Spinal cord (tissue), 10 donors: Measurements from ENCODE around the gene HSPA9. TPM values are rescaled to one million over a fixed set of nuclear protein-coding genes. Genes with fewer than 3 reads are reported as not detected.

ENCODE experiments used
- DNase-seq, 6 donors: peaks; one replicate each; pipeline versions ENCODE4 v3.0.0 to v3.0.0-alpha.2; 2013 to 2015; ENCODE audit warnings: low spot score in 6 of 6, low read depth in 4 of 6
- H3K27ac ChIP-seq: one replicate; pipeline ENCODE4 v1.5.1; 2013; ENCODE audit warnings: low read depth, low read length, control low read depth
- H3K27me3 ChIP-seq: one replicate; pipeline ENCODE4 v1.6.1; 2013; ENCODE audit warnings: low read length; ENCODE audit not compliant: control insufficient read depth, insufficient read depth
- H3K36me3 ChIP-seq: one replicate; pipeline ENCODE4 v1.6.1; 2013; ENCODE audit warnings: low read length; ENCODE audit not compliant: control insufficient read depth, insufficient read depth
- H3K4me1 ChIP-seq: one replicate; pipeline ENCODE4 v1.6.1; 2013; ENCODE audit warnings: low read length; ENCODE audit not compliant: control insufficient read depth, insufficient read depth
- H3K4me3 ChIP-seq: one replicate; pipeline ENCODE4 v1.5.1; 2013; ENCODE audit warnings: low read depth, low read length, control low read depth
- H3K9me3 ChIP-seq: one replicate; pipeline ENCODE4 v1.6.1; 2013; ENCODE audit warnings: low read length; ENCODE audit not compliant: control insufficient read depth, insufficient read depth
- WGBS: methylation state at CpG from one replicate; pipeline ENCODE4 v1.1.5; 2013; ENCODE audit warnings: missing lambda C conversion rate; ENCODE audit not compliant: insufficient coverage; 5-methylcytosine and 5-hydroxymethylcytosine counted together
- polyA plus RNA-seq, 2 donors: library from polyadenylated mRNA; unstranded; fragments of 120-200 nt; gene quantifications; one replicate each; pipeline ENCODE4 v1.2.1, GENCODE V29; 2013; ENCODE audit not compliant: insufficient read length in 2 of 2
- total RNA-seq, 2 donors: library from RNA; depleted of rRNA in 1 of 2; stranded (reverse); fragments of 120-200 nt in 1 of 2; fragments of >200 nt in 1 of 2; gene quantifications; one replicate each; pipeline versions ENCODE4 v1.2.3 to v1.2.4, GENCODE V29; 2013 to 2014
- donor health status: healthy.

Gene HSPA9
- total and polyA plus RNA-seq, 4 donors, result 218 to 236 (median 234) TPM

GRCh38 chr5:138610415-138610917 is 35.3 kb upstream of the HSPA9 start:
- 9% methylated on average over 8 of the region's 10 CpGs for WGBS
- peak overlapping the region; percentile 85 for H3K27ac ChIP-seq
- H3K36me3 ChIP-seq, result no peaks in the 10 kb centered on the region
- no peak for DNase-seq
- no peaks in the 10 kb centered on the region for H3K9me3 ChIP-seq
- H3K4me3 ChIP-seq, result peak overlapping the region; percentile 55
- H3K27me3 ChIP-seq, result no peaks in the 10 kb centered on the region
- peaks cover 30% of the 10 kb centered on the region for H3K4me1 ChIP-seq

DNA sequence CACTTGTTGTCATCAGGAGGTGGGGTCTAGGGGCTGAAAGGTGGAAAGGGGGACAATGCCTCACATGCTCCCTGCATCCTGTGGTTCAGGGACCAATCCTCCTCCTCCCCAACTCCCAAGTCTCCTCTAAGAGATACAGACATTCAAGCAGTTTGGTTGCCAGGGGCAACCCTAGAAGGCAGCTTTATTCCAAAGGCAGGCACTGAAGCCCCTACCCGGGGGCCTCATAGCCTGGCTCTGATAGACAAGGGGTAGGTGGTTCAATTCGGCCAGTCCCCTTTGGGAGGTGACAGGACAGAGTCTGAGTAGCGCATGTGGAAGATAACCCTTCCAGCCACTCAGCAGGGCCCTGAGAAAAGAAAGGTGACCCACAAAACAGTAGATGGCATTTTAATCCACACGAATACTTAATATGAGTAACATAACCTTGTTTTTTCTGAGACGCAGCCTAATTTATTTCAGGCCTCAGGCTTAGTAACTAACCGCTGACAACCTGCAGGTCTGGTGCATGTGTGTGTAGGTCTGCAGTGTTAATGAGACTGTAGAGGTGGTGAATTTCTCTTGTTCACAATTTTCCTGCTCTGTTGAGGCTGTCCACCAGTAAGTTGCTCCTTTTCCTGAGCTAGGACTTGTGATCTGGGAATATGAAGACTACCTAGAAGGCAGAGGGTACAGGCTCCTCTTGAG is 31.3 kb upstream of the HSPA9 start:
- Histone ChIP-seq H3K4me1 (peaks cover 49% of the 10 kb centered on the region), H3K4me3 (no peak overlapping the region), H3K36me3 (no peaks in the 10 kb centered on the region), H3K9me3 (no peaks in the 10 kb centered on the region), H3K27me3 (no peaks in the 10 kb centered on the region), H3K27ac (no peak overlapping the region)
- 0% methylated on average over 1 of the region's 6 CpGs for WGBS
- peak in 2 of 6 donors; percentile 73 to 90 for DNase-seq

DNA sequence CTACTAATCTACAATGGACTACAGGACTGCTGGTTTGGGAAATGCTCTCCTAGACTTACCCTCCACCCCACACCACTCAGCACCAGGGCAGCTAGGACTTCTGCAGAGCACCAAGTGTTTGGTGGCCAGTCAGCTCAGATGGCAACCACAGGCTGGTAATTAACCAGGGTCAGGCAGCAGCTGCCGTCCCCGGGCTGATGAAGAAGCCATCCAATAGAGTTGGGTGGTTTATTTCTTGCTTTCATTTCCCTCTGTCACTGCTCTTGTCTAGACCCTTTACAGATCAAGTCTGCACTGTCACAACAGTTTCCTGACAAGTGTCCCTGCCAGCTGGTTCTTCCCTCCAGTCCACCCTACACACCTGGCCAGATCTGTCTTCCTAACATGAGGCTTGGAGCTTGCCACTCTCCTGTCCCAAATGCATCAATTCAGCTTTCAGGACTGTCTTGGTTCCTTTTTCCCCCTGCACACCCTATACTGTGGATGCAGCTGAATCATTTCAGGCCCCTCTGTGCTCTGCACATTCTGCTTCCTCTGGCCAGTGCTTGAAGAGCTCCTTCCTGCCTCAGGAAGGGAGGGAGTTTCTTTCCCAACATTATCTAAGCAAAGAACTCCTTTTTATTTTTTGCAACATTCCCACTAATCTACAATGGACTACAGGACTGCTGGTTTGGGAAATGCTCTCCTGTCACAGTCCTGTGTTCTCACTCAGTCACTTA is 30.2 kb upstream of the HSPA9 start:
- Histone ChIP-seq H3K4me1 (peaks cover 38% of the 10 kb centered on the region), H3K27ac (no peak overlapping the region), H3K36me3 (no peaks in the 10 kb centered on the region), H3K27me3 (no peaks in the 10 kb centered on the region), H3K9me3 (no peaks in the 10 kb centered on the region), H3K4me3 (no peak overlapping the region)
- no peak for DNase-seq
- no CpG with 5 or more reads among the region's 2 CpGs for WGBS

DNA sequence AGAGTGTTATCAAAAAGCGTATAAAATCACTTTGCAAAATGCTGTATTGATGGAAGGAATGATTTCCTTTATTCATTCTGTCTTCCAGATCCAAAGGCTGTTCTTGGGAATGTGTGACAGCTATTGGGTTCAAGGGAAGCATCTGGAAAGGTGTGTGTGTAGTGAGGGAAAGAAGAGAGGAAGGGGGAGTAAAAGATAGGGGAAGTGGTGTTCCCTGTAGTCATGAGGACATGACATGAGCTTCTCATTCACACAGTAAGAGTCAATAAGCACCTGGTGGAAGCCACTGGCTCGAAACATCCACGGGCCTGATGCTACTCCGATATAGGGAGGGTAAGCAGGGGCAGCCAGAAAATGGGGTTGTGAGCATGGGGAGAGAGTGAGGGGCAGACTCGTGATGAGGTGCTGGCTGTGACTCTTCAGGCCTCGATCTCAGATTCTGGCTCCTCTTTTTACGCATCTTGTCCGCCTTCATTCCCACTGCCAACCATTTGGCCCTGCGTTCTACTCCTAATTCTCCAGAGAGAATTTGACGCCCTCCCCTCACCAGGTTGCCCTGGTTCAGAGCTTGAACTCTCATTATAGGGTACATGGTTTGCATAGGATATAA is 29.1 kb upstream of the HSPA9 start:
- Histone ChIP-seq H3K4me3 (no peak overlapping the region), H3K4me1 (peaks cover 26% of the 10 kb centered on the region), H3K36me3 (no peaks in the 10 kb centered on the region), H3K9me3 (no peaks in the 10 kb centered on the region), H3K27me3 (no peaks in the 10 kb centered on the region), H3K27ac (no peak overlapping the region)
- no peak for DNase-seq
- WGBS, result 95% methylated on average over 5 of the region's 10 CpGs

GRCh38 chr5:138603249-138603920 is 28.2 kb upstream of the HSPA9 start:
- H3K4me1 ChIP-seq, result peaks cover 26% of the 10 kb centered on the region
- WGBS, result 64% methylated on average over 4 of the region's 5 CpGs
- H3K27ac ChIP-seq, result no peak overlapping the region
- no peaks in the 10 kb centered on the region for H3K9me3 ChIP-seq
- H3K27me3 ChIP-seq, result no peaks in the 10 kb centered on the region
- peak in 1 of 6 donors; percentile 28 for DNase-seq
- H3K4me3 ChIP-seq, result no peak overlapping the region
- H3K36me3 ChIP-seq, result no peaks in the 10 kb centered on the region

DNA sequence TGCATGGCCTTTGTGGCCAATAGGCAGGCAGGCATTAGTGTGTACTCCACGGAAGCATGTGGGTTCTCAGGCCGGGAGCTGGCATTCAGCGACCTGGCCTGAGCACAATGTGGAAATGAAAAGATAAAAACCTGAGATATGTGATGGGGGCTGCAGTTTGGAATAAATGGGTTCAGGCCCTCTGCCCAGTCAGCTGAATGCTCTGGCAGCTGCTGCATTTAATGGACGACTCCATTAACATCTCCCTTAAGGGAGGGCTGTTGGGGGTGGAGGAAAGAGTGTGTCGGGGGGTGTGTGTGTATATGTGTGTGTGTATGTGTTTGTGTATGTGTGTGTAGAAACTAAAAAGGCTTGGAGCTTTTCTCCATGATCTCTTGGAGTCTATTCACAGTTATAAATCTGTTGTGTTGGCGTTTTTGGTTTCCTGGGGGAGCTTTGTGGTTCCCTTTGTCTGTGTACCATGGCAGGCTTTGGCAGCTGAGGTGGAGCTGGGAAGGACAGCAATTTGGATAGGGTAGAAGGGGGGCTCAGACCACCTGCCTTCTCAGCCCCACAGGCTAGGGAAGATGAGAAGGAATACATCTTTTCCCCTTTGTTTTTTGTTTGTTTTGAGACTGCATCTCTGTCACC is 27.3 kb upstream of the HSPA9 start:
- H3K36me3 ChIP-seq, result no peaks in the 10 kb centered on the region
- no peak overlapping the region for H3K4me3 ChIP-seq
- no peaks in the 10 kb centered on the region for H3K9me3 ChIP-seq
- WGBS, result 0% methylated on average over 2 of the region's 6 CpGs
- H3K27me3 ChIP-seq, result no peaks in the 10 kb centered on the region
- H3K27ac ChIP-seq, result no peak overlapping the region
- peak in 2 of 6 donors; percentile 58 to 83 for DNase-seq
- H3K4me1 ChIP-seq, result peaks cover 29% of the 10 kb centered on the region

- WGBS, result 85% methylated on average over 2 of the region's 3 CpGs
- peaks cover 31% of the 10 kb centered on the region for H3K4me1 ChIP-seq
- no peaks in the 10 kb centered on the region for H3K36me3 ChIP-seq
- DNase-seq, result peak in 1 of 6 donors; percentile 33
- H3K27me3 ChIP-seq, result no peaks in the 10 kb centered on the region
- H3K27ac ChIP-seq, result no peak overlapping the region
- H3K4me3 ChIP-seq, result no peak overlapping the region
- no peaks in the 10 kb centered on the region for H3K9me3 ChIP-seq
These were observed 26.2 kb upstream of the HSPA9 start for GRCh38 chr5:138601444-138601843.

- H3K27ac ChIP-seq, result no peak overlapping the region
- peaks cover 32% of the 10 kb centered on the region for H3K4me1 ChIP-seq
- H3K9me3 ChIP-seq, result no peaks in the 10 kb centered on the region
- DNase-seq, result no peak
- H3K36me3 ChIP-seq, result no peaks in the 10 kb centered on the region
- WGBS, result 95% methylated on average over 2 of the region's 3 CpGs
- H3K4me3 ChIP-seq, result no peak overlapping the region
- H3K27me3 ChIP-seq, result no peaks in the 10 kb centered on the region
These were observed 25.2 kb upstream of the HSPA9 start for GRCh38 chr5:138600446-138600845.
